GM19397 (cell line): ENCODE results near the gene FFAR2.
"Not testable (repeated sequence)": the region's sequence is repeated elsewhere in the genome, so short reads cannot be mapped to it uniquely, and the experiment has no call there.

Source experiments
- ATAC-seq: cut with Tn5 transposase; IDR thresholded peaks from one replicate; pipeline ENCODE4 v1.9.1; 2021; ENCODE audit warnings: mild to moderate bottlenecking, moderate library complexity; ENCODE audit not compliant: unreplicated experiment

Gene FFAR2

DNA sequence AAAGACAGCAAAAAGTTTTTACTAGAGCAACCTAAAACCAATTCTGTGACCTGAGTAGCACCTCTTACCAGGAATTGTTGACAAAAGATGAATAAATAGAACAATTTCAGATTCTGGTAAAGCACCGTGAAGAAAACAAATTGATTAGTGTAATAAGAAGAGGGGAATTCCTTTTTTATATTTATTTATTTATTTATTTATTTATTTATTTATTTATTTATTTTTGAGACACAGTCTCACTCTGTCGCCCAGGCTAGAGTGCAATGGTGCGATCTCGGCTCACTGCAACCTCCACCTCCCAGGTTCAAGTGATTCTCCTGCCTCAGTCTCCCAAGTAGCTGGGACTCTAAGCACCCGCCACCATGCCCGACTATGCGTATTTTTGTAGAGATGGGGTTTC lies 24.7 kb upstream of the FFAR2 start:
- ATAC-seq, result not testable (repeated sequence)

GRCh38 chr19:35425682-35426081 lies 22.4 kb upstream of the FFAR2 start:
- ATAC-seq, result no peak

DNA sequence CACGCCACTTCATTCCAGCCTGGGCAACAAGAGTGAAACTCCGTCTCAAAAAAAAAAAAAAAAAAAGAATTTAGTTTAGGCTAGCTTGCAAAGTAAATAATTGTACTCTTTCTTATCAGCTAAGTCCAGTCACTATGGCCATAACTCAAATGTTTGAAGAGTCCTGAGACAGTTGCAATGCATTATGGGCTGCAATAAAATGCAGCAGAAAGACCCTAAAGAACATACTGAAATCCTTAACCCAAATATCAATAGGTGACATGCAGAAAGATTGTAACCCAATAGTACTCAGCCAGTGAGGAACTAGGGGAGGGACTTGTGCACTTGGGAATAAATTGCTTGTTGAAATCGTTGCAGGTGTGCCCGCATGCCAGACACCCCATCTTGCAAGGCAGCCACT lies 20.9 kb upstream of the FFAR2 start:
- no peak for ATAC-seq

- no peak for ATAC-seq
Observed at GRCh38 chr19:35429698-35430408, 18.2 kb upstream of the FFAR2 start.

GRCh38 chr19:35430409-35431144 lies 17.5 kb upstream of the FFAR2 start:
- no peak for ATAC-seq

- no peak for ATAC-seq
Observed at GRCh38 chr19:35431145-35431807, 16.8 kb upstream of the FFAR2 start.

- ATAC-seq, result no peak
Observed at GRCh38 chr19:35432911-35433310, 15.1 kb upstream of the FFAR2 start.

GRCh38 chr19:35433448-35433847 lies 14.6 kb upstream of the FFAR2 start:
- no peak for ATAC-seq

DNA sequence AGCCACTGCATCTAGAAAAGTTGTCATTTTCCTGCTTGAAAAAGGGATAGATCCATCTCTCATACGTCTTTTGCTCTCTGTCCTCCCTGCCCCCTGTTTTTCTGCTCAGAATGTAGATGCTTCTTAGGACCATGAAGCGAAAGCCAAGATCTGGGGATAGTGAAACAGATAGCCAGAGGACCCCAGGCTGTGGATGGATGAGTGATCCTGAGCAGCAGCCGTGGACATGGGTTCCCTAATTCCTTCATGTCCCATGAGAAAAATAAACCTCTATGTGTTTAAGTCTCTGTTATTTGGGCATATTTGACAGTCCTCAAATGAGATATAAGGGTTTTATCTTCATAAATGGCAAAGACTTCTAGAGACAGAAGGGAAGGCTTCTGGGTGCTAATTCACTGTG lies 12.2 kb upstream of the FFAR2 start:
- ATAC-seq, result no peak

DNA sequence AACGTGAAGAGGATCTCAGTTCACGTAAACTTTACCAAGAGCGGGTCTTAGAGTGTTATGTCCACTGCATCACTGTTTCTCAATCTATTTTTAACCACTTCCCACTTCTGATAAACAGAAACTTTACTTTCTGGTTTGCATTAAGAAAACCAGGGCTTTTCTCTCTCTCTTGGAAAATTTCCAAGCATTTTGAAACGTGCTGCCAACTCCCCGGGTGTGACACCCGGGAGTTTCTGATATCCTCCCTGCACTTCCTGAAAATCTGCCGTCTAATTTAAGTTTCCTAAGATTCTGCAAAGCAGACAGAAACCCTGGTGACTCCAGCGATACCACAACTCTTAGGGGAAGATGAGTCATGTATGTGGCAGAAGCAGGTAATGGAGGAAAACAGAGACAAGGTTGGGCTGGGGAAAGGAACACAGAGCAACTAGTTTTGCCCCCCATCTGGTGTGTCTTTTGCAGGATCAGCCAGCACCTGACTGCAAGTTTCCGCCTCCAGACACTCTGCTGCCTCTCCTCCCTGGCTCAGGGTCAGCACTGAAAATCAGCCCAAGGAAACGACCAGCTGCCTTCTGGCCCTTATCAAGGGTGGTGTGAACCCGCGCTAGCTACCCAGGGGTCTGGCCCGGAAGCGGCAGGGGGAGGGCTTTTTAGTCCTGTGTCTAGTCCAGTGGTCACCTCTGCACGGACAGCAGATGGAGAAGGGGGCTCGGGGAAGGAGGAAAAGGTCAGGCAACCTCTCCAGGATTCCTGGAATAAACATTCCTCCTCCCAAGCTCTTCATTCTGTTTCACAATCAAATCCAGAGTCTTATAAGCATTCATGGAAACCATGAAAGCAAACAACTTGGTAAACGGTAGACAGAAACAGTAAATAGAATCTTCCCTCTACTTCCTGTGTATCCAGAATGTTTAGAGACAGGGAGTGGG lies 11.3 kb upstream of the FFAR2 start:
- no peak for ATAC-seq

DNA sequence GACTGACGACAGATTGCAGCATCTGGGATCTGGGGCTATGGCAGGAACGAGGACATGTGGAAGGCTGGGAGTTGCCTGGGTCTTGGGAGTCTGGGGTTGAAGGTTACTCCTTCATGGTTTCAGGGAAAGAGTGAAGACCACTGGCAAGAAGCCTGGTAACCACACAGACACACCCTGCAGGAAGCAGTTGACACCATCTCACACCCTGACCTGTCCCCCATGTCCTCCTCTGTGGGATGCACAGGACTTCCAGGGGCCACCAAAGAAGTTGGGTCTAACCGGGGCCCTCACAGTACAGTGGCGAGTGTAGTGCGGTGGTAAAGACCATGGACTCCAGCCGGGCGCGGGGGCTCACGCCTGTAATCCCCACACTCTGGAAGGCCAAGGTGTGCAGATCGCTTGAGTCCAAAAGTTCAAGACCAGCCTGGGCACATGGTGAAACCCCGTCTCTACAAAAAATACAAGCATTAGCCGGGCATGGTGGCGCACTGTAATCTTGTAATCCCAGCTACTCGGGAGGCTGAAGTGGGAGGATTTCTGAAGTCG lies 10.6 kb upstream of the FFAR2 start:
- ATAC-seq, result no peak

GRCh38 chr19:35438096-35438495 lies 10.0 kb upstream of the FFAR2 start:
- no peak for ATAC-seq

DNA sequence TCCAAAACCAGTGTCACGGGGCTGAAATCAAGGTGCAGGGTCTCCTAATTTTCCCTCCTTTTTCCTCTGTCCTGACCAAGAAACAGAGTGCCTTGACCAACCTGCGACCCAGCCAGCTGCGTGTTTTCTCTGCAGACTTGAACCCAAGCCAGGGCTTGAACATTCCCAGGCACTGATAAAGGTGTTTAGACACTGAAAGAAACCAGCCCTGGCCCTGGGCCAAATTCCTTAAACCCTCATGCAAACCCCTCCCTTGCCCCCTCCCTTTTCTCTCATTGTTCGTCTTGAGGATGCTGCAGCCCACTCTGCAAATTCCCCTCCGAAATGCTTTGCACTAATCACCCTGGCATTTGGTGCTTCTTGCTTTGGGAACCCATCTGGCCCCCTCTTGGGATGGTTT lies 9.5 kb upstream of the FFAR2 start:
- no peak for ATAC-seq

- no peak for ATAC-seq
Observed at GRCh38 chr19:35439921-35440320, 8.1 kb upstream of the FFAR2 start.

DNA sequence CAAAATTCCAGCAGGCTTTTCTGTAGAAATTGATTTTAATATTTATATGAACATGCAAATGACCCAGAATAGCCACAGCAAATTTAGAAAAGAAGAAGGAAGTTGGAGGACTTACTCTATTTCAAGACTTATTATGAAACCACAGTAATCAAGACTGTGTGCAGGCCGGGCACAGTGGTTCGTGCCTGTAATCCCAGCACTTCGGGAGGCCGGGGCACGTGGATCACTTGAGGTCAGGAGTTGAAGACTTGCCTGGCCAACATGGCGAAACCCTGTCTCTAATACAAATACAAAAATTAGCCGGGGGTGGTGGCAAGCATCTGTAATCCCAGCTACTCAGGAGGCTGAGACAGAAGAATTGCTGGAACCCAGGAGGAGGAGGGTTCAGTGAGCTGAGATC lies 6.0 kb upstream of the FFAR2 start:
- no peak for ATAC-seq

GRCh38 chr19:35444735-35445134 lies 3.3 kb upstream of the FFAR2 start:
- no peak for ATAC-seq

GRCh38 chr19:35445826-35446593 lies 2.0 kb upstream of the FFAR2 start:
- ATAC-seq, result no peak

GRCh38 chr19:35449359-35450043 lies 1.4 kb downstream of the FFAR2 start:
- ATAC-seq, result no peak

DNA sequence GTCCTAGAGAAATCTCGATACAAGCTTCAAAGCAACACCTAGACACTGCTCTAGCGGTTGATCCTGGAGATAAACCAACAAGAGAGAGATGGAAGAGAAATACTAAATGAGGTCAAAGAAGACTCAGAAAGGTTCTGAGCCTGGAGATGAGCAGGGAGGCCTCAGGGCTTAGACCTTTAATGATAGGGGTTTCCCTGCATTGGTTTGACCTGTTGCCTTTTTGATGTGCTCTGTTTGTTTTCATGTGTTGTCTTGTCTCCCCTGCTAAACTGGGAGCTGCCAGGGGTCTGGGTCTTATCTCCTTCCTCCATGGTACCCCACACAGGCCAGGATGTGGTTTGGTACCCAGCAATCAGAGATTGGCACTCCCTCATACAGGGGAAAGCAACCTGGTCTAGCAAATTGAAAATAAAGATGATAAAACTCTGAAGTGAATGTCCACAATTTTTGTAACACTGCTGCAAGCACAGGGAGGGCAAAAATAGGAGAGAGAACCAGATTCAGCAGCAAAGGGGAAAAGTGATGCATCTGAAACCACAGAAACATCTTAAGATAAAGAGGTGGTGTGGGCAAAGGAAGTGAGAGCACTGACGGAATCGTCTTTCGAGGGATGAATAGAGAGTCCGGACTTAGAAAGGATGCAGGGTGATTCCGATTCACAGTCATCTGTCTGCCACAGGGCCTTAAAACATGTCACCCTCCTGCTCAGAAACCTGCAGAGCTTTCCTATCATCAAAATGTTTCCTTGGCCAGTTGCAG lies 3.5 kb downstream of the FFAR2 start:
- ATAC-seq, result no peak
